ENCODE results near the gene TET2.

GRCh38 chr4:105306820-105307219, 160.1 kb downstream of the TET2 start:
- TF ChIP-seq, protein P1, sequence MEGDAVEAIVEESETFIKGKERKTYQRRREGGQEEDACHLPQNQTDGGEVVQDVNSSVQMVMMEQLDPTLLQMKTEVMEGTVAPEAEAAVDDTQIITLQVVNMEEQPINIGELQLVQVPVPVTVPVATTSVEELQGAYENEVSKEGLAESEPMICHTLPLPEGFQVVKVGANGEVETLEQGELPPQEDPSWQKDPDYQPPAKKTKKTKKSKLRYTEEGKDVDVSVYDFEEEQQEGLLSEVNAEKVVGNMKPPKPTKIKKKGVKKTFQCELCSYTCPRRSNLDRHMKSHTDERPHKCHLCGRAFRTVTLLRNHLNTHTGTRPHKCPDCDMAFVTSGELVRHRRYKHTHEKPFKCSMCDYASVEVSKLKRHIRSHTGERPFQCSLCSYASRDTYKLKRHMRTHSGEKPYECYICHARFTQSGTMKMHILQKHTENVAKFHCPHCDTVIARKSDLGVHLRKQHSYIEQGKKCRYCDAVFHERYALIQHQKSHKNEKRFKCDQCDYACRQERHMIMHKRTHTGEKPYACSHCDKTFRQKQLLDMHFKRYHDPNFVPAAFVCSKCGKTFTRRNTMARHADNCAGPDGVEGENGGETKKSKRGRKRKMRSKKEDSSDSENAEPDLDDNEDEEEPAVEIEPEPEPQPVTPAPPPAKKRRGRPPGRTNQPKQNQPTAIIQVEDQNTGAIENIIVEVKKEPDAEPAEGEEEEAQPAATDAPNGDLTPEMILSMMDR (IDR thresholded peaks at IDR 0.05): no peak
- no peak for TF ChIP-seq POLR2A (IDR thresholded peaks at IDR 0.05)

Data from right lobe of liver (tissue), 4 donors.